T-helper 1 cell treated with Interleukin-12 subunit alpha and Interleukin-12 subunit beta and Interleukin-4 antibody, amounts not matched to agents 30 ng/mL and 1 ng/mL, for 36 hours (primary cell): ENCODE data around the gene CTSD. TPM values are rescaled to one million over a fixed set of nuclear protein-coding genes. Genes with fewer than 3 reads are reported as not detected.

Experiments used
- intact Hi-C: fragments of 100-400 bp; cut with micrococcal nuclease; formaldehyde crosslinking; loops from one replicate; pipeline ENCODE4 v1.15.1; 2024
- total RNA-seq: library from RNA; stranded (reverse); gene quantifications from 2 replicates; pipeline ENCODE4 v1.2.3, GENCODE V29; 2022

CTSD gene
- total RNA-seq, 1 donor from 2014 or later = 218 TPM

- intact Hi-C loops = no loop called here
Observed at GRCh38 chr11:1731451-1732059, 32.2 kb downstream of the CTSD start.

DNA sequence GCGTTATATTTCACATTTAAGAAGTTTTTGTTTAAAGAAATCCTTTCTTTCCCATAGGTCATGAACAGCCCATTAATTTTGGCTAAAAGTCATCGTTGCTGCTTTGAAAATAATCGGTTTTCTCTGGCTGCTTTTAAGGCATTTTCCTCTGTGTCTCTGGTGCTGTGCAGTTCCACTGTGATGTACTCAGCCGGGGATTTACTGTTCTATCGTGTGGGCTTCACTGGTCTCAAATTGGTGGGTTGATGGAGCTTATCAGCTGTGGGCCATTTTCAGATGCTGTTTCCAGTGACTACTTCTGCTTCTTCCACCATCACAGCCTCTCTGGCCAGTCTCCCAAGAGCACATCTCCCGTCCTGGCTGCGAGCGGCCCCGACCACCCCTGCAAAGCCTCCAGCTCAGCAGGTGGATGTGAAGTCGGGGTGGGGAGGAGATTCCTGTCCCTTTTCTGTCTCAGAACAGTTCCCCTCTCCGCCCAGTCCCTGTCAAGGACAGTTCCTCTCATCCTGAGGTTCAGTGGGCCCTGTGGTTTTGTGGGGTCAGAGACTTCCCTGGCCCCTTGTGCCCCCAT, 33.6 kb downstream of the CTSD start:
- intact Hi-C loops = no loop called here

- intact Hi-C loops = no loop called here
Observed at GRCh38 chr11:1729692-1730011, 34.1 kb downstream of the CTSD start.

DNA sequence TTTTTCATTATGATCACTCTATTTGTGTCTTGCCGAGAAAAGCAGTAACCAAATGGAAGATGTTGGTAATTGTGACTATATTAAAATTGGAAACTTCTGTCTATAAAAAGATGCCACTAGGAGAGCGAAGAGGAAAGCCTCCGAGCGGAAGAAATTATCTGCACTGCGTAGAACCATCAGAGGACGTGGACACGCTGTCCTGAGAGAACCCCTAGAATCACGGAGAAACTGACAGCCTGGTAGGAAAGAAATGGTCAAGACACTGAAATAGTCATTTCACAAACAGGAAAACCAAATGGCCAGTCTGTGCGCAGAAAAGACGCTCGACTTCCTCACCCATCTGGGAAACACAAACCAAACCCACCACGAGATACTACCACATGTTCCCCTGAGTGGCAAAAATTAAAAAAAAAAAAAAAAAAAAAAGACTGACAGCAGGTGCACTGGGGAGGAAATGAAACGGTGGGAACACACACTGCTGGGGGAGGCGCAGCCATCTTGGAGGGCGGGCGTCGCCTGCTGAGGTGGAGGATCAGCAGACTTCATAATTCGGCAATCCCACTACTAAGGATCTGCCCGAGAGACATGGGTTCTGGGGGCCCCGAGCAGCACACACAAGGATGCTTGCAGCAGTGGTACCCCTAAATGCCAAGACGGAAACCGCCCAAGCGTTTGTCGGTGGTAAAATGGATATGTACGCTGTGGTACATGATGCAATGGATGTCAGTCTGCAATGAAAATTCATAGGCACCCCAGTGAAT, 34.6 kb downstream of the CTSD start:
- intact Hi-C loops = no loop called here

DNA sequence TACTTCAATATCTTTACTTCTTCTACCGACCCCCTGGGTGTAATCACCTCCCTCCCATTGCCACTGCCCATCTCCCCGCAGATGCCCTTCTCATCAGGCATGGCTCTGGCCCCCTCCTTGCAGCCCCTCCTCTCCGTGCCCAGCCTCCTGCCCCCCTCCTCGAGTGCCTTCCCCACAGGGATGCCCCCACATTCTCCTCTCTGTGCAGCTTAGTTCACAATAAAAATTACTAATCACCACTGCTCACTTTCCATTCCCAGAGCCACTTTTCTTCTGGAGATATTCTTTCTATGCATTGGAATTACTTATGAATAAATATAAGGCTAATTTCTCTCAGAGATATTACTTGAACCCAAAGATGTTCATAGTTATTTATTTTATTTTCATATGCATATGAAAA, 35.4 kb downstream of the CTSD start:
- intact Hi-C loops = no loop called here

DNA sequence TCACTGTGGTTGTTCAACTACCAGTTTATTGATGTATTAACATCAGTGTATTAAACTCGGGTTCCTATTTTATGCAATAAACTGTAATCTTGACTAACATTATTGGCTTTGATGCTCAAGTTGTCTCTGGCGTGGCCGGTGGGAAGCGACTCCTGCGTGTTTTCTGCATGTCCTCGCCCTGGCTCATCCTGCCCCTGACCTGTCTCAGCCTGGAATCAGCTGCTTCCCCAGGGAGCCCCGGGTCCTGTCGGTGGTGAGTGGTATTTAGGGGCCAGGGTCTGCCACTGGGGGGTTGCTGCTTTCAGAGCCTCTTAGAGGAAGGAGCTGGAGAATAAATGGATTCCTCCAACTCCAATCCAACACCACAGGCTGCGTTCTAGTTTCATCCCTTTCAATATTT, 35.9 kb downstream of the CTSD start:
- intact Hi-C loops = no loop called here

GRCh38 chr11:1727096-1727690, 36.5 kb downstream of the CTSD start:
- intact Hi-C loops = no loop called here

DNA sequence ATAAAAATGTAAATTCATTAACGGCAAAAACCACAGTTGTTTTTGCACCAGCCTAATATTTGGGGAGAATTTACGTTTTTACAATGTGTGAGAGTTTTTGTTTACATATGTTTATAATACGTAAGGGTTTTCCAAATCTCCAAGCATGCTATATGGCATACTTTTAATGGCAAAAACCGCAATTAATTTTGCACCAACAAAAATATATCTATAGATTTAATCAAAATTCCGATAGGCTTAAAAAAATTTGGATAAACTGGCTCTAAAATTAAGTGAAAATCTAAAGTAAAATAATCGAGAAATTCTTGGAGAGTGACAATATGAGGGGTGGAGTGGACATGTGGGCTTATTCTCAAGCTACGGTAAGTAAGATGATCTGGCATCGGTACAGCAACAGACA, 43.9 kb downstream of the CTSD start:
- intact Hi-C loops = no loop called here

DNA sequence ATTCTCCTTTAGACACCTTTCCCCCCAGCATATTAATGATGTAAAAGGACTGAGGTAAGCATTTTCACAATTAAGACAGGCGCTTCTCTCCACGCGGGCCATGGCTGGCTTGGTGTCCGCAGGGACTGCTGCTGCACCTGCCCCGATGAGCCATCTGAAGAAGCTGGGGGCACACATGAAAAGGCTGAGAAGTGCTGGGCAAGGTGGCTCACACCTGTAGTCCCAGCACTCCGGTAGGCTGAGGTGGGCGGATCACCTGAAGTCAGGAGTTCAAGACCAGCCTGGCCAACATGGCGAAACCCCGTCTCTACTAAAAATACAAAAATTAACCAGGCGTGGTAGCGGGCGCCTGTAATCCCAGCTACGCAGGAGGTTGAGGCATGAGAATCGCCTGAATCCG, 45.4 kb downstream of the CTSD start:
- intact Hi-C loops = no loop called here

GRCh38 chr11:1717745-1718144, 46.0 kb downstream of the CTSD start:
- intact Hi-C loops = no loop called here

DNA sequence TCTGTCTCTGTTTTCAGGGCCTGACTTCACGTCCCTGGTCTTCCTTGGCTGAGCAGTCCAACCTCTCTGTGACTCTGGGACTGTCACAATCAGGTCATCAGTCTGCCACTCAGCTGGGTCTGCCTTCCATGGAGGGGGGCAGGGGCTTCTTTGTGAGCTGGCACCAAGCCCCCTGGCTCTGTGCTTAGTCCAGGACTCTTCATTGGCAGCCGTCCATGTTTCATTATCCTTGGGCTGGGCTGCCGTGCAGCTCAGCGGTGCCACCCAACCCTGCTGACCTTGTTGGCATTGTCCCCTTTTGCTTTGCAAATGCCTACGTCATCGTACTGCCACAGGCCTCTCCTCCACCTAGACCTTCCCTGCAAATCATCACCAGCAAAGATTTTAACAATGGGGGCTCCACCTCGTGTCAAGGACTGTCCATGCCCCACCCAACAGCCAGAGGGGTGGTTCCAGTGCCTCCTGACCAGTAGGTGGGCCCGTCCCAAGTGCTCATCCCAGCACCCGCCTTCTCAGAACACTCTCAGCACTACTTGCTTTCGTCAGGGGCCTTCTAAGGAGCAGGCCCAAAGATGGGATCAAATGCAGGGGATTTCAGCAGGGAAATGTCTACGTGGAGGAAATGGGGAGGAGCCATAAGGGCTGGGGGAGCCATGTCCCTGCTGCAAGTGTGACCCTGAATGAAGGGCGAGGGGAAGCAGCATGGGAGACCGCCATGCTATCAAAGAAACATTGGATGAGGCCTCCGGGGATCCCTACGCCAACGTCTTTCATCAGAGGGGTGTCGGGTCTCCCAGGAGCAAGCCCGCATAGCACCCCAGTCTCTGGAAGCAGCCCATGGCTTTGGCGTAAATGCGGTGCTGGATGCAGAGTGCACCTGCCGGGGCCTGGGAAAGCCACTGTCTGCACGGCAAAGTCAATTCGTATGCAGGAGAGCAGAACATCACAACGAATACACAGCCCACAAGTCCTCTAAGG, 48.5 kb downstream of the CTSD start:
- intact Hi-C loops = no loop called here

- intact Hi-C loops = no loop called here
Observed at GRCh38 chr11:1708716-1709115, 55.0 kb downstream of the CTSD start.

DNA sequence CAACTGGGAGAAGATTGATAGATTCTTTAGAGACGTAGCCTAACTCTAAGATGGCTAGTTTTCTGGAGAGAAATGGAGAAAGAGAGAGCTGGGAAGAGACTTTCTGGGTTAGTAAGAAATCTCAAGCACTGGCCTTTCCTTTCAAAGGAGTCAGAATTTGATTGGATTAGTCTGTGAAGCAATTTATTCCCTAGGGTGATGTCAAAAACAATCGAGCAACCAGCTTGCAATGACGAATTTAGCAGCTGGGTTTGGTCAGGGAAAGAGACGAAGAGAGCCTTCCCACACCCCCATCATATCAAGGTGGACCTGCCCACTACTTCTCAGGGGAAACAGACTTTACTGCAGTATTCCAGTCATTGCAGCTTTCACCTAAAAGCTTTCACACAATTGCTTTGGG, 56.0 kb downstream of the CTSD start:
- intact Hi-C loops = no loop called here

GRCh38 chr11:1706634-1707400, 56.9 kb downstream of the CTSD start:
- intact Hi-C loops = no loop called here

GRCh38 chr11:1705126-1706052, 58.3 kb downstream of the CTSD start:
- intact Hi-C loops = no loop called here

GRCh38 chr11:1703146-1703545, 60.6 kb downstream of the CTSD start:
- intact Hi-C loops = no loop called here
